Activated CD8-positive, alpha-beta T cell treated with anti-CD3 and anti-CD28 coated beads, Interleukin-2, amount 10 ng/mL, durations not matched to agents 7 days and 5 days (primary cell): ENCODE measurements around the gene PDPK1. TPM values are rescaled to one million over a fixed set of nuclear protein-coding genes. Genes with fewer than 3 reads are reported as not detected.
A peak's percentile ranks its signal among the peaks of the same experiment; 100 is the strongest.
"Not testable (repeated sequence)": the region's sequence is repeated elsewhere in the genome, so short reads cannot be mapped to it uniquely, and the experiment has no call there.

ENCODE experiments used
- ATAC-seq: fragments of 150-1000 bp; cut with Tn5 transposase; one replicate; pipeline ENCODE4 v1.10.0; 2021; ENCODE audit warnings: moderate library complexity
- CTCF ChIA-PET: fragments of 350-600 bp; sonication (Branson Sonifier 250); formaldehyde crosslinking; loops from one replicate; lab custom pipeline; 2021; ENCODE audit warnings: antibody characterized with exemption; lab: Charles Lee
- POLR2A ChIA-PET: fragments of 350-600 bp; sonication (Branson Sonifier 250); formaldehyde crosslinking; loops from one replicate; lab custom pipeline; 2021; ENCODE audit warnings: antibody characterized with exemption; lab: Charles Lee
- DNase-seq: peaks from one replicate; pipeline ENCODE4 v3.0.0-alpha.2; 2020
- H3K27ac Mint-ChIP-seq: one replicate; pipeline ENCODE4 v1.8.0; 2021; ENCODE audit warnings: mild to moderate bottlenecking, mixed read lengths
- H3K27me3 Mint-ChIP-seq: one replicate; pipeline ENCODE4 v1.8.0; 2021; ENCODE audit warnings: low read depth, mixed read lengths
- H3K36me3 Mint-ChIP-seq: one replicate; pipeline ENCODE4 v1.8.0; 2021; ENCODE audit warnings: low read depth, mixed read lengths
- H3K4me1 Mint-ChIP-seq: one replicate; pipeline ENCODE4 v1.8.0; 2021; ENCODE audit warnings: low read depth, mixed read lengths
- H3K4me3 Mint-ChIP-seq: one replicate; pipeline ENCODE4 v1.8.0; 2021; ENCODE audit warnings: mild to moderate bottlenecking, mixed read lengths
- H3K9me3 Mint-ChIP-seq: one replicate; pipeline ENCODE4 v1.8.0; 2022; ENCODE audit warnings: mixed read lengths; ENCODE audit not compliant: insufficient read depth
- total RNA-seq, 2 experiments: library from RNA; stranded (reverse); gene quantifications; one replicate each; pipeline ENCODE4 v1.2.3, GENCODE V29; 2021

Gene PDPK1
- total RNA-seq, 2 experiments from 2014 or later, result 41.2 to 49.6 TPM

DNA sequence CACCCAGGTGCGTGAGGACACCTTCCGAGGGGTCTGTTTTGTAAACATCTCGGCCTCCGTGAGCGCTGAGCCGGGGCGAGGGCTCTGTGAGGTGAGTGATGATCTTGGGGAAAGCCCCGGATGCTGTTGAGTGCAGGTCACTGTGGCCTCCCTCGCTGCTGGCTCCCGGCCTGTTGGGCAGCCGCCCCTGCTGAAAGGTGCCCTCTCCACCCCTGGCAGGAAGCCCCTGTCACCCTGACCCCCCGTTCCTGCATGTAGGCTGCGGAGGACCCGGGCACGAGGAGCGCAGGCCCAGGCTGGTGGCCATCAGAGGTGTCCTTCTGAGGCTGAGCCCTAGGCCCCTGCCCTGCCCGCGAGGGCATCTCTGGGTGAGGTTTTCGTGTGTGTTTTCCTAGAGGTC, 75.4 kb downstream of the PDPK1 start:
- H3K9me3 Mint-ChIP-seq, H3K4me1 Mint-ChIP-seq, H3K4me3 Mint-ChIP-seq, H3K27me3 Mint-ChIP-seq, ATAC-seq, H3K27ac Mint-ChIP-seq, POLR2A ChIA-PET, CTCF ChIA-PET, DNase-seq: not testable (repeated sequence)
- peaks cover 20% of the 10 kb centered on the region for H3K36me3 Mint-ChIP-seq

DNA sequence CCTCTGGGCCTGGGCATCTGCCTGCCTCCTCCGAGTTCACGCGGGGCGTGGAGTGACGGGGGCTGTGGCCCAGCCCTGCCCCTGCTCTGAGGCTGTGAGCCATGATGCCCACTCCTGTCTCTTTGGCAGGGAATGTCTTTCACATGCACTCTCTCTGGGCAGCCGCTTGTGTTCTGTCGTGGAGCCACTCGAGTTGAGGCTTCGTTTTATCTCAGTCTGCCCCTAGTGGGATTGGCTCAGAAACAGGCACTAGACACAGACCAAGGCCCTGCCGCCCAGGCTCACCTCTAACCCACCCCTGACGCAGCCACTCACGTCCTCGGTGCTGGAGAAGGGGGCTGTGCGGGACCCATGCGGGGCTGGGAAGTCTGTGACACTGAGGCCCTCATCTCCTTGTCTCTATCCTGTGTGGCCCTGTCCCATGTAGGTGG, 77.0 kb downstream of the PDPK1 start:
- POLR2A ChIA-PET, result no interaction called here
- CTCF ChIA-PET, result no interaction called here
- no peak for DNase-seq
- H3K4me3 Mint-ChIP-seq, result no peak overlapping the region
- no peaks in the 10 kb centered on the region for H3K27me3 Mint-ChIP-seq
- H3K9me3 Mint-ChIP-seq, result no peaks in the 10 kb centered on the region
- ATAC-seq, result no peak
- H3K27ac Mint-ChIP-seq, result no peak overlapping the region
- H3K36me3 Mint-ChIP-seq, result peaks cover 20% of the 10 kb centered on the region
- no peaks in the 10 kb centered on the region for H3K4me1 Mint-ChIP-seq

DNA sequence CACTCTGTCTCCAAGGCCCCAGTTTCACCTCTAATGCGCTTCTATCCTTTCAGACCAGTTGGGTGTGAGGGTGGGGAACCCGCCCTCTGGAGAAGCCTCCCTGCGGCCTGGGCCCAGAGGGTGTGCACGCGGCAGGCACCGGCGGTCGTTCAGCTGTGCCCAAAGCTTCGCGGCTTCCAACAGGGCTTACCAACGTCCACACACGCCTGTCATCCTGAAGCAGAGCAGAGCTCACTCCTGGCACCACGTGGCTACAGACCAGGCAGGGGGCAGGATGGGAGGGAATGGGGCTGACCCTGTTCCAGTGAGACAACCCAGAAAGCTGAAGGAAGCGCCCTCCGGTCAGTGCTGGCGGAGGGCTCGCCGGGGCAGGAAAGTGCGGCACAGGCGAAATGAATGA, 81.1 kb downstream of the PDPK1 start:
- CTCF ChIA-PET, H3K36me3 Mint-ChIP-seq, H3K27me3 Mint-ChIP-seq, H3K4me1 Mint-ChIP-seq, DNase-seq, H3K9me3 Mint-ChIP-seq, ATAC-seq, POLR2A ChIA-PET, H3K27ac Mint-ChIP-seq, H3K4me3 Mint-ChIP-seq: not testable (repeated sequence)

DNA sequence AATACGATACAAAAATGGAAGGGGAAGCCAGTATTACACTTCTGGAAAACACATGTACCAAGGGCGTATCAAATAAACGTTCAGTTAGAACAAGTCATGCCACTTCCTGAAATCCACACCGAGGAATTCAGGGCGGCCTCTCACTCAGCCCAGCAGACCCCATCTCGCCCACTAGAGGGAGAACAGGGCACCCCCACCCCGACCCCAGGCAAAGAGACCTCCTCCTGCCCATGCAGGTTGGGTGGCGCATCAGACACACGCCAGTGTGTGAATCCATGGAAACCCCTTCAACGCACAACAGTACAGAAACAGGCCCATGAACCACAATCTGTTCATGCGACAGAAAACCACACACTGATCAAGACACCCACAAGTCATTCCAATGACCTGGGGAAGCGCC, 81.8 kb downstream of the PDPK1 start:
- H3K27me3 Mint-ChIP-seq, POLR2A ChIA-PET, DNase-seq, H3K36me3 Mint-ChIP-seq, H3K4me3 Mint-ChIP-seq, H3K9me3 Mint-ChIP-seq, H3K27ac Mint-ChIP-seq, CTCF ChIA-PET, H3K4me1 Mint-ChIP-seq: not testable (repeated sequence)
- ATAC-seq, result peak; percentile 75

DNA sequence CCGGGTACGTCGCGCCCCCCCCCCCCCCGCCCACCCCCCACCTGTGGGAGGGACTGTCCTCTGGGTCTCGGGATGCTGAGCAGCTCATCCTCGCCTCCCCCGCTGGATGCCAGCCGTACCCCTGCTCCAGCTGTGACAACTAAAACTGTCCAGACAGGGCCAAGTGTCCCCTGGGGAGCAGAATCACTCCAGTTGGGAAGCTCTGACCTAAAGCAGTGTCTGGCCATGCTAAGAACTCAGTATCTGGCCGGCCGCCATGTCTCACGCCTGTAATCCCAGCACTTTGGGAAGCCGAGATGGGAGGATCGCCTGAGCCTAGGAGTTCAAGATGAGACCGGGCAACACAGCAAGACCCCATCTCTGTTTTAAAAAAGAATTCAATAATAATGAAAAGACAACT, 83.0 kb downstream of the PDPK1 start:
- H3K36me3 Mint-ChIP-seq, CTCF ChIA-PET: not testable (repeated sequence)

DNA sequence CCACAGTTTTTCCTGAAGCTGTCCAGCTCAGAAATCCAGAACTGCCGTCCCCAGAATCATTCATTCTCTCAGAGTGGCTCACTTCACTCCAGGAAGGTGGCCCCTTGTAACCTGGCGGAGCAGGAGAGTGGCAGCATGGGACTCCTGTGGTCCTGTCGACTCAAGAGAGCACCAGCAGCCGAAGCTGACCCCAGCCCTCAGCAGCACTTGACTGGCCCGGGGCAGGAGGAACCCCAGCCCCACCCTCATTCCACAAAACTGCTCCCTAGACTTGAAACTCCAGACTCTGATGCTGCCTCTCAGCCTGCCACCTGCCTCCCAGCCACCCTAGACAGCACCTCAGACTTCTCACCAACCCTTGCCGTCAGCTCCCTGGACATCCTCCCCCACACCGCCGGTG, 83.6 kb downstream of the PDPK1 start:
- H3K27me3 Mint-ChIP-seq, POLR2A ChIA-PET, H3K27ac Mint-ChIP-seq, CTCF ChIA-PET, H3K36me3 Mint-ChIP-seq, DNase-seq, H3K4me3 Mint-ChIP-seq, H3K9me3 Mint-ChIP-seq, H3K4me1 Mint-ChIP-seq, ATAC-seq: not testable (repeated sequence)

More for the DNA sequence above, 83.0 kb downstream of the PDPK1 start:
- H3K27me3 Mint-ChIP-seq, H3K4me3 Mint-ChIP-seq, DNase-seq, POLR2A ChIA-PET, H3K27ac Mint-ChIP-seq, H3K4me1 Mint-ChIP-seq, H3K9me3 Mint-ChIP-seq, ATAC-seq: not testable (repeated sequence)

DNA sequence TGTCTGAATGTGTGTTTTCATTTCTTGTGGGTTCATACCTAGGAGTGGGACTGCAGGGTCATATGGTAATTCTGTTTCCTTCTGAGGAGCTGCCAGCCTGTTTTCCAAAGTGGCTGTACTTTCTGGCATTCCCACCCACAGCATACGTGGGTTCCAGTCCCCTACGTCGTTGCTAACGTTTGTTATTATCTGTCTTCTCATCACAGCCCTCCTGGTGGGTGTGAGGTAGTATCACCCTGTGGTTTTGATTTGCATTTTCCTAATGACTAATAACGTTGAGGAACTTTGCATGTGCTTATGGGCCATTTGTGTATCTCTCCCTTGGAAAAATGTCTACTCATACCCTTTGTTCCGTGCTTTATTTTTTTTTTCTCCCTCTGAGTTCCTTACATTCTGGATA, 89.3 kb downstream of the PDPK1 start:
- H3K27ac Mint-ChIP-seq, DNase-seq, CTCF ChIA-PET, ATAC-seq, POLR2A ChIA-PET, H3K9me3 Mint-ChIP-seq, H3K36me3 Mint-ChIP-seq, H3K27me3 Mint-ChIP-seq, H3K4me1 Mint-ChIP-seq, H3K4me3 Mint-ChIP-seq: not testable (repeated sequence)

DNA sequence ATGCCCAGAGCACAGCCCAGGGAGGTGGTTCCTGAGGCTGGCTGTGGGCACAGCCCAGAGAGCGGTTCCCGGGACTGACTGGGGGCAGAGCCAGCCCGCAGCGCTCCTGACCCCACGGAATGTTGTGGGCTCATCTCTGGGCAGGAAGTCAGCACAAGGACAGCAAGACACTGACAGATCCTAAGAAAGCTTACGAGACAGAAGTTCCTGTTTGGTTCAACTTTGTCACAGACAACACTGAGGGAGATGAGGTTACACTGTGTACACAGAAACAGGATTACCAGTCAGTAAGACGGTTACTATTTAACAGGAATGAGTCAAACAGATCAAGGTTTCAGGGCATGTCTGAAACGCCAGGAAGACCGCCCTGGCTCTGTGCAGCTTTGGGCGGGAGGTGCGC, 93.4 kb downstream of the PDPK1 start:
- DNase-seq, CTCF ChIA-PET, H3K4me3 Mint-ChIP-seq, H3K27me3 Mint-ChIP-seq, POLR2A ChIA-PET, ATAC-seq, H3K27ac Mint-ChIP-seq, H3K4me1 Mint-ChIP-seq, H3K9me3 Mint-ChIP-seq, H3K36me3 Mint-ChIP-seq: not testable (repeated sequence)

DNA sequence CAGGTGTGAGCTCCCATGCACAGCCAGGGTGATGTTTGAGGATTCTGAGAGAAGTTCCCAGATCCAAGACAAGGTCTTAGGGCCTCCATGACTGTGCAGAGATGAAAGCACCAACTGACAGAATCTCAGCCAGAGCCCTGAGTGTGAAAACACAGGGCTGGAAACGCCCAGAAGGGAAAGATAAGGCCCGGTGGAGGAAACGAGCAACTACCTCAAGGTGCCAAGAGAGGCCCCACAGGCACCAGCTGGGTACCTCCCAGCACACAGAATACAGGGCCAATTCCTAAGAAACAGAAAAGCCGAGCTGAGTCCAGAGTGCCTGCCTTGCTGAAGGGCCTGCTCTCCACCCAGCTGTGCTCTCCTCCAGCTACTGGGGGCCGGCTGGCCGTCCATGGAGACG, 94.5 kb downstream of the PDPK1 start:
- ATAC-seq, H3K4me3 Mint-ChIP-seq, H3K36me3 Mint-ChIP-seq, DNase-seq, H3K27ac Mint-ChIP-seq, H3K4me1 Mint-ChIP-seq, CTCF ChIA-PET, H3K9me3 Mint-ChIP-seq, H3K27me3 Mint-ChIP-seq, POLR2A ChIA-PET: not testable (repeated sequence)

DNA sequence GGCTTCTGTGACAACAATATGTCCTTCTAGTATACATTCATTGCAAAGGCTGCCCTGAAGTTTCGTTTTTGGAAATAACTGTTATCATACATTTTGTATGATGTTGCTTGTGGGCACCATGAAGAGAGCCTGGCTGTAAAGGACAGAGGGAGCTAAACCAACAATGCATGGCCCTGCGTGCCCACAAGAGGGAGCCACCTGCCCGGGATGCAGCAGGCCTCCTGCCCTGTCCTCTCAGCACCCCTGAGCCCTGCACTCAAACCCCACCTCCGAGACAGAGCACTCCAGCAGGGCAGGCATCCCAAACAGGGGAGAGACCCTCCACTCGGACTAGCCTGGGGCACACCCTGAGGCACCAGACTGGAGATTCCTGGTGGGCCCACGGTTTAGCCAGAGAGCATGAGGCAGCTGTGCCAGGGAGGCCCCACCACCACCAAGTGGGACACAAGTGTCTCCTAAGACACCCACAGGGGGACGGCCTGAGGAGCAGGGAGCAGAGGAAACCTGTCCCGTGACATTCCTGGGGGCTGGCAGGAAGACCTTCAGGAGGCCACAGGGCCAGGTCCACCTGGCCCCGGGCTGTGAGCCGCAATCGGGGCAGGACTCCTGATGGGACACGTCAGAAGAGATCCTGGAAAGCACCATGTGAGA, 101.4 kb downstream of the PDPK1 start:
- POLR2A ChIA-PET, H3K4me3 Mint-ChIP-seq, H3K36me3 Mint-ChIP-seq, H3K9me3 Mint-ChIP-seq, H3K27me3 Mint-ChIP-seq, H3K4me1 Mint-ChIP-seq, CTCF ChIA-PET, H3K27ac Mint-ChIP-seq: not testable (repeated sequence)
- DNase-seq, result peak; percentile 68
- peak; percentile 90 for ATAC-seq

DNA sequence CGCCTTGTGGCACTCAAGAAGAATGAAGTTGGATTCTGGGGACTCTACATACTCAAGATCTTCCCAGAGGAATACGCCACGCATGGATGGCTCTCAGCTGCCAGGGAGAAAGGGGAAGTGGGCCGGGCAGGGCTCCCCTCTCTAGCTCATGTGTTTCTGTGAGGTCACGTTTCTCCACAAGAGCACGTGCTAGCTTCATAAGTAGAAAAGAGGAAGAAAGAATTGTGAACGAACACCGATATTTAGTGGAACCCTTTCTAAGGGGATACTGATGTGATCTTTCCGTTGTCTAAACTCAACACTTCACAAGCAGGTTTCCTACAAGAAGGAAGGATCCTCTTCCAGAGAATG, 101.9 kb downstream of the PDPK1 start:
- POLR2A ChIA-PET, H3K27ac Mint-ChIP-seq, H3K9me3 Mint-ChIP-seq, H3K27me3 Mint-ChIP-seq, DNase-seq, ATAC-seq, H3K4me3 Mint-ChIP-seq, H3K36me3 Mint-ChIP-seq, H3K4me1 Mint-ChIP-seq, CTCF ChIA-PET: not testable (repeated sequence)

DNA sequence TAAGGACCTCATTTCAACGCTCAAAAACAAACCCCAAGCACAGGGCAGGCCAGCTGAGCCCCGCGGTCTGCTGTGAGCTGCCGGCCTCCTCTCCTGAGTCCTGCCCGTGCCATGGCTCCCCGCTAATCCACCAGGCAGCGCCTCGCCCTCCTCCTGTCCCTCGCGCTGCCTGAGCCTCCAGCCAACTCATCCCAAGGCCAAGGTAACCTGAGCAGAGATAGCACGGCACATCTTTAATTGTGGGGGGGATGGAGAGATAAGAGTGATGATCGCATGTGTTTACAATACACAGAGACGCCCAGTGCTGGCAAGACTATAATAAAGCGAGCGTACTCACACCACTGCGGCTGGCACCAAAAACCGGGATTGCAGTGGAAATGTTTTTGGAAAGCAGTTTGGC, 104.7 kb downstream of the PDPK1 start:
- POLR2A ChIA-PET, result not testable (repeated sequence)

More for the DNA sequence above, 104.7 kb downstream of the PDPK1 start:
- H3K27me3 Mint-ChIP-seq, H3K27ac Mint-ChIP-seq, H3K36me3 Mint-ChIP-seq, DNase-seq, CTCF ChIA-PET, H3K4me1 Mint-ChIP-seq, ATAC-seq, H3K9me3 Mint-ChIP-seq, H3K4me3 Mint-ChIP-seq: not testable (repeated sequence)
